Mucosa of rectum (tissue), 2 donors: Measurements from ENCODE around the gene SMOC1.

Experiments
- H3K27ac ChIP-seq, 2 donors: one replicate each; pipeline ENCODE4 v1.7.0; 2013; ENCODE audit warnings: inconsistent platforms in 2 of 2, low read depth in 2 of 2, low read length in 2 of 2
- H3K27me3 ChIP-seq, 2 donors: one replicate each; pipeline ENCODE4 v1.7.0; 2013; ENCODE audit warnings: low read length in 2 of 2; ENCODE audit not compliant: control insufficient read depth in 2 of 2, insufficient read depth in 2 of 2
- H3K36me3 ChIP-seq, 2 donors: one replicate each; pipeline ENCODE4 v1.7.0; 2013; ENCODE audit warnings: low read length in 2 of 2; ENCODE audit not compliant: control insufficient read depth in 2 of 2, insufficient read depth in 2 of 2
- H3K4me1 ChIP-seq, 2 donors: one replicate each; pipeline ENCODE4 v1.7.0; 2013; ENCODE audit warnings: low read length in 2 of 2, mild to moderate bottlenecking in 1 of 2; ENCODE audit not compliant: control insufficient read depth in 2 of 2, insufficient read depth in 2 of 2
- H3K4me3 ChIP-seq, 2 donors: one replicate each; pipeline ENCODE4 v1.7.0; 2013; ENCODE audit warnings: low read length in 2 of 2
- H3K9ac ChIP-seq, 2 donors: one replicate each; pipeline ENCODE4 v1.7.0; 2013; ENCODE audit warnings: low read length in 2 of 2, low read depth in 1 of 2, mild to moderate bottlenecking in 1 of 2
- H3K9me3 ChIP-seq, 2 donors: one replicate each; pipeline ENCODE4 v1.7.0; 2013; ENCODE audit warnings: low read length in 2 of 2; ENCODE audit not compliant: control insufficient read depth in 2 of 2
- donor health status: healthy.
- donor health status: Normal muscosa, but diverticular disease.

SMOC1 gene

GRCh38 chr14:69933623-69934275, 54.5 kb downstream of the SMOC1 start:
- Histone ChIP-seq H3K4me3 (no peak overlapping the region), H3K27ac (no peak overlapping the region), H3K36me3 (no peaks in the 10 kb centered on the region), H3K9me3 (no peaks in the 10 kb centered on the region), H3K9ac (no peak overlapping the region), H3K27me3 (peaks cover 0 to 3% of the 10 kb centered on the region in 2 donors), H3K4me1 (no peaks in the 10 kb centered on the region)

GRCh38 chr14:69937367-69938081, 58.3 kb downstream of the SMOC1 start:
- no peaks in the 10 kb centered on the region for H3K36me3 ChIP-seq
- no peaks in the 10 kb centered on the region for H3K9me3 ChIP-seq
- H3K27me3 ChIP-seq = peaks cover 3 to 4% of the 10 kb centered on the region in 2 donors
- H3K9ac ChIP-seq = no peak overlapping the region
- H3K4me1 ChIP-seq = peaks cover 0 to under 1% of the 10 kb centered on the region in 2 donors
- H3K4me3 ChIP-seq = no peak overlapping the region
- no peak overlapping the region for H3K27ac ChIP-seq

GRCh38 chr14:69938751-69939150, 59.5 kb downstream of the SMOC1 start:
- no peak overlapping the region for H3K9ac ChIP-seq
- H3K27me3 ChIP-seq = peaks cover 3 to 4% of the 10 kb centered on the region in 2 donors
- H3K36me3 ChIP-seq = no peaks in the 10 kb centered on the region
- H3K4me1 ChIP-seq = peaks cover 3 to 8% of the 10 kb centered on the region in 2 donors
- no peak overlapping the region for H3K4me3 ChIP-seq
- no peak overlapping the region for H3K27ac ChIP-seq
- H3K9me3 ChIP-seq = no peaks in the 10 kb centered on the region

- no peaks in the 10 kb centered on the region for H3K9me3 ChIP-seq
- H3K9ac ChIP-seq = no peak overlapping the region
- H3K36me3 ChIP-seq = no peaks in the 10 kb centered on the region
- peaks cover 3 to 8% of the 10 kb centered on the region in 2 donors for H3K4me1 ChIP-seq
- H3K27me3 ChIP-seq = peaks cover 0 to 4% of the 10 kb centered on the region in 2 donors
- H3K27ac ChIP-seq = no peak overlapping the region
- no peak overlapping the region for H3K4me3 ChIP-seq
Observed at GRCh38 chr14:69941768-69942742, 62.8 kb downstream of the SMOC1 start.

GRCh38 chr14:69943084-69943780, 64.0 kb downstream of the SMOC1 start:
- Histone ChIP-seq H3K36me3 (no peaks in the 10 kb centered on the region), H3K9ac (no peak overlapping the region), H3K27ac (no peak overlapping the region)

GRCh38 chr14:69945347-69945746, 66.1 kb downstream of the SMOC1 start:
- Histone ChIP-seq H3K27me3 (peaks cover 0 to 4% of the 10 kb centered on the region in 2 donors), H3K9me3 (no peaks in the 10 kb centered on the region), H3K27ac (no peak overlapping the region), H3K9ac (no peak overlapping the region), H3K4me1 (peaks cover 3 to 8% of the 10 kb centered on the region in 2 donors), H3K4me3 (no peak overlapping the region), H3K36me3 (no peaks in the 10 kb centered on the region)

More at GRCh38 chr14:69943084-69943780, 64.0 kb downstream of the SMOC1 start:
- Histone ChIP-seq H3K4me1 (peaks cover 3 to 8% of the 10 kb centered on the region in 2 donors), H3K4me3 (no peak overlapping the region), H3K9me3 (no peaks in the 10 kb centered on the region), H3K27me3 (peaks cover 0 to 4% of the 10 kb centered on the region in 2 donors)

GRCh38 chr14:69945912-69946311, 66.7 kb downstream of the SMOC1 start:
- H3K36me3 ChIP-seq = no peaks in the 10 kb centered on the region
- no peak overlapping the region for H3K9ac ChIP-seq
- peaks cover 0 to 4% of the 10 kb centered on the region in 2 donors for H3K27me3 ChIP-seq
- H3K4me1 ChIP-seq = peaks cover 3 to 8% of the 10 kb centered on the region in 2 donors
- H3K27ac ChIP-seq = no peak overlapping the region
- H3K9me3 ChIP-seq = no peaks in the 10 kb centered on the region
- no peak overlapping the region for H3K4me3 ChIP-seq

- Histone ChIP-seq H3K9me3 (no peaks in the 10 kb centered on the region), H3K27me3 (no peaks in the 10 kb centered on the region), H3K4me1 (peaks cover 0 to 2% of the 10 kb centered on the region in 2 donors), H3K27ac (no peak overlapping the region), H3K9ac (no peak overlapping the region), H3K36me3 (no peaks in the 10 kb centered on the region), H3K4me3 (no peak overlapping the region)
Observed at GRCh38 chr14:69948351-69948750, 69.1 kb downstream of the SMOC1 start.

GRCh38 chr14:69951263-69951662, 72.0 kb downstream of the SMOC1 start:
- Histone ChIP-seq H3K27me3 (no peaks in the 10 kb centered on the region), H3K9ac (no peak overlapping the region)

More at GRCh38 chr14:69951263-69951662, 72.0 kb downstream of the SMOC1 start:
- Histone ChIP-seq H3K4me1 (no peaks in the 10 kb centered on the region), H3K27ac (no peak overlapping the region), H3K9me3 (no peaks in the 10 kb centered on the region), H3K36me3 (no peaks in the 10 kb centered on the region), H3K4me3 (no peak overlapping the region)
